ENCODE measurements around the gene OIP5. TPM values are rescaled to one million over a fixed set of nuclear protein-coding genes. Genes with fewer than 3 reads are reported as not detected.

Gene OIP5
- total and polyA plus RNA-seq, 2 of the 4 experiments (the other 2 are of a cell fraction) = 4.1 to 5.5 TPM

- TF ChIP-seq RCOR1 (IDR thresholded peaks at IDR 0.05; ENCODE audit: insufficient replicate concordance, low read length) (no peak), BHLHE40 (IDR thresholded peaks at IDR 0.05; ENCODE audit: low read depth, low read length) (no peak), MAZ (IDR thresholded peaks at IDR 0.05; ENCODE audit: borderline replicate concordance, low read depth, low read length) (no peak), CEBPB (IDR thresholded peaks at IDR 0.05; ENCODE audit: low read depth, low read length) (peak; percentile 87)
Measured at GRCh38 chr15:41332194-41333025, at the start of gene OIP5, which contains the start of gene NUSAP1 (continued).

GRCh38 chr15:41377978-41378377 lies 45.6 kb upstream of the OIP5 start:
- dilution Hi-C loops (cut with HindIII; ENCODE audit: low sequenced_read_pairs, unreplicated experiment) (no loop called here), in situ Hi-C loops (cut with MboI; ENCODE audit: low sequenced_read_pairs) (no loop called here), intact Hi-C loops (cut with micrococcal nuclease) (no loop called here)
- H3K9ac ChIP-seq (ENCODE audit: low read depth, low read length) = no peak overlapping the region
- H4K91ac ChIP-seq (ENCODE audit: insufficient read depth, low read depth, low read length) = no peak overlapping the region
- no peak overlapping the region for H4K8ac ChIP-seq (ENCODE audit: low read depth in 2 of 2, low read length in 2 of 2)
- BruUV-seq (replicated peaks) = no TSS peak
- H3K4me1 ChIP-seq (ENCODE audit: control insufficient read depth, insufficient read depth, low read length) = no peaks in the 10 kb centered on the region
- no peak overlapping the region for H3K4me2 ChIP-seq (ENCODE audit: low read depth, low read length)
- H2BK120ac ChIP-seq (ENCODE audit: low read depth, low read length) = no peak overlapping the region
- H2AFZ ChIP-seq (replicated peaks; ENCODE audit: low read length, poor library complexity) = no peak overlapping the region
- H3K56ac ChIP-seq (ENCODE audit: extremely low read depth, insufficient read depth, low read length) = no peak overlapping the region
- no peak overlapping the region for H3K18ac ChIP-seq (ENCODE audit: low read depth, low read length)
- H3K9me3 ChIP-seq (ENCODE audit: control insufficient read depth, insufficient read depth, low read length) = no peaks in the 10 kb centered on the region
- no peak overlapping the region for H3K23ac ChIP-seq (ENCODE audit: low read depth, low read length)
- 95% methylated on average over 3 of the region's 4 CpGs; no CpG with 5 or more reads in 1 of the 2 experiments for WGBS, 2 experiments (ENCODE audit: extremely low coverage in 2 of 2, insufficient read length in 1 of 2)
- no peak overlapping the region for H3K4me3 ChIP-seq (ENCODE audit: insufficient read depth, low read depth, low read length)
- H4K20me1 ChIP-seq (ENCODE audit: insufficient read depth, low read length) = no peaks in the 10 kb centered on the region
- H2AK5ac ChIP-seq (ENCODE audit: low read depth, low read length) = no peak overlapping the region
- no peak overlapping the region for H2AK9ac ChIP-seq (replicated peaks; ENCODE audit: low read depth, low read length, poor library complexity)
- H3K27ac ChIP-seq (ENCODE audit: insufficient read depth, low read length) = no peak overlapping the region
- H3K36me3 ChIP-seq (ENCODE audit: control insufficient read depth, insufficient read depth, low read length) = peaks cover 4% of the 10 kb centered on the region; the same call in 1 of the 2 replicates
- no peak overlapping the region for H2BK15ac ChIP-seq (ENCODE audit: low read depth, low read length)
- no peak overlapping the region for H4K5ac ChIP-seq (ENCODE audit: low read depth, low read length)
- H2BK5ac ChIP-seq (ENCODE audit: low read depth, low read length, poor library complexity, severe bottlenecking) = no peak overlapping the region
- no peak for DNase-seq
- no peaks in the 10 kb centered on the region for H3K27me3 ChIP-seq (ENCODE audit: control insufficient read depth, insufficient read depth, low read length)
- H3K79me1 ChIP-seq (ENCODE audit: low read depth in 1 of 2, low read length in 2 of 2) = no peaks in the 10 kb centered on the region; a peak in 1 of 4 replicates
- no peaks in the 10 kb centered on the region for H3K9me1 ChIP-seq (ENCODE audit: insufficient read depth, low read length)
- ChIA-PET POLR2A (ENCODE audit: unreplicated experiment) (interaction anchor here (0.6 kb wide), 1 partner anchor 1012 kb away, joined by 8 read pairs; no protein-coding TSS in a partner anchor), CTCF (no interaction called here)
- H2BK20ac ChIP-seq (ENCODE audit: low read depth, low read length) = no peak overlapping the region
- no peak for ATAC-seq (ENCODE audit: low read depth)
- no peak overlapping the region for H3K14ac ChIP-seq (replicated peaks; ENCODE audit: low read depth, low read length)
- no peak overlapping the region for H3K4ac ChIP-seq (ENCODE audit: low read depth, low read length)
- TF ChIP-seq ELK1 (IDR thresholded peaks at IDR 0.05; ENCODE audit: borderline replicate concordance, low read depth, low read length) (no peak), CHD1 (IDR thresholded peaks at IDR 0.05; ENCODE audit: low read depth, low read length) (no peak), RFX5 (IDR thresholded peaks at IDR 0.05; ENCODE audit: low read depth, low read length) (no peak), RAD21 (IDR thresholded peaks at IDR 0.05; ENCODE audit: low read length) (no peak), NFE2L2 (IDR thresholded peaks at IDR 0.05; ENCODE audit: low read depth, low read length) (no peak), SMC3 (IDR thresholded peaks at IDR 0.05; ENCODE audit: low read depth, low read length) (no peak), CTCF (conservative IDR thresholded peaks at IDR 0.05; ENCODE audit: low read depth, low read length) (no peak), MAZ (IDR thresholded peaks at IDR 0.05; ENCODE audit: borderline replicate concordance, low read depth, low read length) (no peak), CEBPB (IDR thresholded peaks at IDR 0.05; ENCODE audit: low read depth, low read length) (no peak), POLR2A (IDR thresholded peaks at IDR 0.05; ENCODE audit: low read depth, low read length) (no peak)
